ENCODE data around the gene BCL11B.

DNA sequence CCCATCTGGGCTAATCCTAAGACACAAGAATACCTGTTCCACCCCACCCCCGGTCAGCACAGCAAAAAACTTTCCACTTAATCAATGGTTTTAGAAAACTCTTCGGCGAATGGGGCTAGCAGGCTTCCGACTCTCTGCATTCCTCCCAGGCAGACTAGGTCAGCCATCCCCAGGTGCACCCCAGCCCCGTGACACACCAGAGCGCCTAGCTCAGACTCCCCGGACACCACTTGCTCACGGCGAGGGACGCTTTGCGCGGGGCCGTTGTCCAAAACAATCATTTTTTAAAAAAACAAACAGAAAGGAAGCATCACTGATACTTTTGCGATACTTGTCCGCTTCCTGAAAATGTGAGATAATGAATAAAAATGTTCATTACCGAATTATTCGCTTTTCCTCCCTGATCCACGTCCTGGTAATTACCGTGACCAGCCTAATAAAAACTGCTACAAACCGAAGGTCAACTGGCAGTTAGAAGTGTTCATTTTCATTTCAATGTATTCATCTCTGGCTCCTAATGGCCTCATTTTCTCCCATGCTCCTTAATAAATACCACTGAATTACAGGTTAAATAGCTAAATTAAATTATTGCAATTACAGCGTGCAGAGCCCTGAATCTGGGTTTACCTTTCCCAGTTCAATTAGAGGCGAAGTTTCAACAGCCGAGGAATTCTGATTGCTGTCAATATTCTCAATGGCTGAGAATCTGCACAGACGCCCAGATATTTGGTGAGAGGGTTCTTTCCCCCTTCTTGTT, 73.1 kb downstream of the BCL11B start:
- TF ChIP-seq, protein P1, sequence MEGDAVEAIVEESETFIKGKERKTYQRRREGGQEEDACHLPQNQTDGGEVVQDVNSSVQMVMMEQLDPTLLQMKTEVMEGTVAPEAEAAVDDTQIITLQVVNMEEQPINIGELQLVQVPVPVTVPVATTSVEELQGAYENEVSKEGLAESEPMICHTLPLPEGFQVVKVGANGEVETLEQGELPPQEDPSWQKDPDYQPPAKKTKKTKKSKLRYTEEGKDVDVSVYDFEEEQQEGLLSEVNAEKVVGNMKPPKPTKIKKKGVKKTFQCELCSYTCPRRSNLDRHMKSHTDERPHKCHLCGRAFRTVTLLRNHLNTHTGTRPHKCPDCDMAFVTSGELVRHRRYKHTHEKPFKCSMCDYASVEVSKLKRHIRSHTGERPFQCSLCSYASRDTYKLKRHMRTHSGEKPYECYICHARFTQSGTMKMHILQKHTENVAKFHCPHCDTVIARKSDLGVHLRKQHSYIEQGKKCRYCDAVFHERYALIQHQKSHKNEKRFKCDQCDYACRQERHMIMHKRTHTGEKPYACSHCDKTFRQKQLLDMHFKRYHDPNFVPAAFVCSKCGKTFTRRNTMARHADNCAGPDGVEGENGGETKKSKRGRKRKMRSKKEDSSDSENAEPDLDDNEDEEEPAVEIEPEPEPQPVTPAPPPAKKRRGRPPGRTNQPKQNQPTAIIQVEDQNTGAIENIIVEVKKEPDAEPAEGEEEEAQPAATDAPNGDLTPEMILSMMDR (conservative IDR thresholded peaks at IDR 0.05; ENCODE audit: low read depth, low read length) = no peak
- TF ChIP-seq EZH2 (IDR thresholded peaks at IDR 0.05; ENCODE audit: borderline replicate concordance, low read depth, low read length, poor library complexity, severe bottlenecking) = no peak

Data from A673 (cell line).